Lung (tissue), 12 donors: ENCODE results near the gene SLAMF7. TPM values are rescaled to one million over a fixed set of nuclear protein-coding genes. Genes with fewer than 3 reads are reported as not detected.
"Not testable (repeated sequence)": the region's sequence is repeated elsewhere in the genome, so short reads cannot be mapped to it uniquely, and the experiment has no call there.

ENCODE experiments used
- ATAC-seq: fragments of 200-7000 bp; cut with Tn5 transposase; one replicate; pipeline ENCODE4 v1.9.1; 2020; ENCODE audit warnings: moderate number of reproducible peaks; ENCODE audit not compliant: insufficient read depth, low FRiP score
- DNase-seq, 3 donors: peaks; one replicate each; pipeline ENCODE4 v3.0.0-alpha.2; 2013 to 2017
- H3K27ac ChIP-seq, 2 donors: one replicate each; pipeline ENCODE4 v1.5.1; 2013; ENCODE audit warnings: mild to moderate bottlenecking in 2 of 2, moderate library complexity in 2 of 2, control low read depth in 1 of 2, inconsistent platforms in 1 of 2, low read depth in 1 of 2, low read length in 1 of 2
- H3K27me3 ChIP-seq, 3 donors: one replicate each; pipeline ENCODE4 v1.5.1; 2013; ENCODE audit warnings: low read length in 2 of 3; ENCODE audit not compliant: control insufficient read depth in 3 of 3, insufficient read depth in 3 of 3
- H3K36me3 ChIP-seq, 4 donors: one replicate each; pipeline ENCODE4 v1.5.1; 2013; ENCODE audit warnings: low read length in 4 of 4, mild to moderate bottlenecking in 1 of 4, moderate library complexity in 1 of 4; ENCODE audit not compliant: control insufficient read depth in 4 of 4, insufficient read depth in 4 of 4
- H3K4me1 ChIP-seq, 5 donors: one replicate each; pipeline ENCODE4 v1.5.1; 2013; ENCODE audit warnings: low read length in 5 of 5, mild to moderate bottlenecking in 2 of 5, moderate library complexity in 1 of 5; ENCODE audit not compliant: control insufficient read depth in 5 of 5, insufficient read depth in 5 of 5
- H3K4me3 ChIP-seq: one replicate; pipeline ENCODE4 v1.5.1; 2013; ENCODE audit warnings: mild to moderate bottlenecking, control low read depth, moderate library complexity
- H3K9ac ChIP-seq, 2 donors: one replicate each; pipeline ENCODE4 v1.5.1; 2013; ENCODE audit warnings: low read length in 2 of 2, control low read depth in 1 of 2; ENCODE audit not compliant: insufficient read depth in 1 of 2
- H3K9me3 ChIP-seq, 4 donors: one replicate each; pipeline ENCODE4 v1.5.1; 2013; ENCODE audit warnings: low read length in 3 of 4, mild to moderate bottlenecking in 1 of 4, moderate library complexity in 1 of 4; ENCODE audit not compliant: control insufficient read depth in 4 of 4, insufficient read depth in 3 of 4
- CTCF ChIP-seq: IDR thresholded peaks from 2 replicates; pipeline ENCODE4 v1.5.1; 2012; ENCODE audit warnings: mild to moderate bottlenecking; ENCODE audit errors: control extremely low read depth, extremely low read depth
- WGBS, 2 donors: extraction: QIAGEN DNeasy Blood & Tissue Kit; methylation state at CpG; one replicate each; pipeline ENCODE4 v1.1.7; 2013; 5-methylcytosine and 5-hydroxymethylcytosine counted together
- polyA plus RNA-seq, 2 donors: library from polyadenylated mRNA; stranded (reverse); fragments of 200-250 nt; gene quantifications; one replicate each; pipeline ENCODE4 v1.2.1, GENCODE V29; 2013
- total RNA-seq, 2 donors: library from RNA; depleted of rRNA in 1 of 2; stranded (reverse); fragments of >200 nt in 1 of 2; gene quantifications; one replicate each; pipeline ENCODE4 v1.2.1, GENCODE V29; 2014 to 2021
- donor health status: control.
- donor health status: control.
- donor health status: Bipolar disorder and iron deficiency.
- donor health status: healthy.
- donor health status: DM: yes; HTN: yes; CAD: no.

SLAMF7 gene
- total and polyA plus RNA-seq, 4 donors: 4.6 to 69.4 (median 10.0) TPM

- H3K36me3 ChIP-seq: no peaks in the 10 kb centered on the region
- no peak overlapping the region for H3K27ac ChIP-seq
- no peak overlapping the region for H3K9ac ChIP-seq
- 6 to 12% methylated on average over 8 of the region's 8 CpGs for WGBS, 2 donors
- DNase-seq: peak; percentile 61 to 80 (median 71)
- no peaks in the 10 kb centered on the region for H3K27me3 ChIP-seq
- H3K4me1 ChIP-seq: no peaks in the 10 kb centered on the region
- ATAC-seq: peak; percentile 91
- H3K4me3 ChIP-seq: no peak overlapping the region
- no peaks in the 10 kb centered on the region for H3K9me3 ChIP-seq
- TF ChIP-seq CTCF: peak; percentile 81
These were observed 12.3 kb upstream of the SLAMF7 start for GRCh38 chr1:160726498-160727315.

GRCh38 chr1:160727316-160727640 lies 11.8 kb upstream of the SLAMF7 start:
- Histone ChIP-seq H3K9me3 (no peaks in the 10 kb centered on the region), H3K9ac (no peak overlapping the region), H3K4me3 (no peak overlapping the region), H3K27ac (no peak overlapping the region), H3K27me3 (no peaks in the 10 kb centered on the region), H3K4me1 (no peaks in the 10 kb centered on the region), H3K36me3 (no peaks in the 10 kb centered on the region)
- DNase-seq (no peak), ATAC-seq (no peak)
- TF ChIP-seq CTCF: no peak

- H3K4me1 ChIP-seq, DNase-seq, H3K27me3 ChIP-seq, ATAC-seq, H3K9me3 ChIP-seq, H3K4me3 ChIP-seq, H3K36me3 ChIP-seq, H3K9ac ChIP-seq, H3K27ac ChIP-seq: not testable (repeated sequence)
- WGBS, 2 donors: 74 to 92% methylated on average over 2 of the region's 2 CpGs
These were observed 7.5 kb upstream of the SLAMF7 start for GRCh38 chr1:160731564-160731963.

- H3K27ac ChIP-seq: no peak overlapping the region
- H3K9ac ChIP-seq: no peak overlapping the region
- peaks cover 0 to 2% (median 0%) of the 10 kb centered on the region in 4 donors for H3K9me3 ChIP-seq
- no peak for TF ChIP-seq CTCF
- ATAC-seq (no peak), DNase-seq (no peak)
- no peaks in the 10 kb centered on the region for H3K4me1 ChIP-seq
- H3K4me3 ChIP-seq: no peak overlapping the region
- H3K36me3 ChIP-seq: no peaks in the 10 kb centered on the region
- H3K27me3 ChIP-seq: no peaks in the 10 kb centered on the region
- 36 to 66% methylated on average over 1 of the region's 1 CpG for WGBS, 2 donors
These were observed 7.1 kb upstream of the SLAMF7 start for GRCh38 chr1:160731990-160732389.
